GM12801 (cell line): ENCODE results near the gene SCN5A.
A peak's percentile ranks its signal among the peaks of the same experiment; 100 is the strongest.

Source experiments
- CTCF ChIP-seq: IDR thresholded peaks from one replicate; pipeline ENCODE4 v1.5.1; 2011; ENCODE audit warnings: control low read depth; ENCODE audit not compliant: insufficient read length; ENCODE audit errors: extremely low read depth

SCN5A gene

GRCh38 chr3:38526792-38527191 is 122.7 kb downstream of the SCN5A start:
- TF ChIP-seq CTCF: no peak

GRCh38 chr3:38524141-38524739 is 125.2 kb downstream of the SCN5A start:
- no peak for TF ChIP-seq CTCF

GRCh38 chr3:38522002-38522401 is 127.5 kb downstream of the SCN5A start:
- no peak for TF ChIP-seq CTCF

- peak; percentile 81 for TF ChIP-seq CTCF
Measured at GRCh38 chr3:38521391-38521987, 128.0 kb downstream of the SCN5A start.

- no peak for TF ChIP-seq CTCF
Measured at GRCh38 chr3:38519651-38520050, 129.8 kb downstream of the SCN5A start.

GRCh38 chr3:38519000-38519399 is 130.5 kb downstream of the SCN5A start:
- TF ChIP-seq CTCF: no peak

- TF ChIP-seq CTCF: no peak
Measured at GRCh38 chr3:38516669-38517068, 132.8 kb downstream of the SCN5A start.

- TF ChIP-seq CTCF: no peak
Measured at GRCh38 chr3:38515367-38515766, 134.1 kb downstream of the SCN5A start.
